Peyer's patch (tissue), 4 donors: ENCODE measurements around the gene CEP85.

Experiments
- CTCF ChIP-seq, 6 experiments: fragments of 450-650 bp in 4 of 6; fragments of 200-600 bp in 2 of 6; sonication (generic) in 1 of 6; IDR thresholded peaks; one replicate each; pipeline ENCODE4 v1.5.1; 2017 to 2019; ENCODE audit warnings: antibody characterized with exemption in 6 of 6, mild to moderate bottlenecking in 3 of 6, moderate library complexity in 1 of 6
- POLR2A ChIP-seq, 2 donors: fragments of 450-650 bp; IDR thresholded peaks; one replicate each; pipeline ENCODE4 v1.5.1; 2017; ENCODE audit warnings: antibody characterized with exemption in 2 of 2, mild to moderate bottlenecking in 2 of 2, moderate library complexity in 2 of 2

GRCh38 chr1:26290882-26291261 lies 56.9 kb downstream of the CEP85 start:
- TF ChIP-seq CTCF (IDR thresholded peaks at IDR 0.05) (no peak), POLR2A (IDR thresholded peaks at IDR 0.05) (no peak)
